Body of pancreas (tissue), 4 donors: ENCODE results near the gene KLF7.

ENCODE experiments used
- POLR2A ChIP-seq, 3 donors: fragments of 450-650 bp; IDR thresholded peaks; one replicate each; pipeline ENCODE4 v1.6.1; 2016; ENCODE audit warnings: antibody characterized with exemption in 3 of 3, mild to moderate bottlenecking in 2 of 3
- TF ChIP-seq, protein P1 (sequence below), 7 experiments: fragments of 450-650 bp in 4 of 7; fragments of 200-600 bp in 3 of 7; sonication (generic) in 3 of 7; IDR thresholded peaks; one replicate each; pipeline ENCODE4 v1.5.1; 2016 to 2019; ENCODE audit warnings: antibody characterized with exemption in 7 of 7

GRCh38 chr2:207095963-207096362 is 69.8 kb downstream of the KLF7 start:
- no peak for TF ChIP-seq POLR2A (IDR thresholded peaks at IDR 0.05)
- TF ChIP-seq, protein P1, sequence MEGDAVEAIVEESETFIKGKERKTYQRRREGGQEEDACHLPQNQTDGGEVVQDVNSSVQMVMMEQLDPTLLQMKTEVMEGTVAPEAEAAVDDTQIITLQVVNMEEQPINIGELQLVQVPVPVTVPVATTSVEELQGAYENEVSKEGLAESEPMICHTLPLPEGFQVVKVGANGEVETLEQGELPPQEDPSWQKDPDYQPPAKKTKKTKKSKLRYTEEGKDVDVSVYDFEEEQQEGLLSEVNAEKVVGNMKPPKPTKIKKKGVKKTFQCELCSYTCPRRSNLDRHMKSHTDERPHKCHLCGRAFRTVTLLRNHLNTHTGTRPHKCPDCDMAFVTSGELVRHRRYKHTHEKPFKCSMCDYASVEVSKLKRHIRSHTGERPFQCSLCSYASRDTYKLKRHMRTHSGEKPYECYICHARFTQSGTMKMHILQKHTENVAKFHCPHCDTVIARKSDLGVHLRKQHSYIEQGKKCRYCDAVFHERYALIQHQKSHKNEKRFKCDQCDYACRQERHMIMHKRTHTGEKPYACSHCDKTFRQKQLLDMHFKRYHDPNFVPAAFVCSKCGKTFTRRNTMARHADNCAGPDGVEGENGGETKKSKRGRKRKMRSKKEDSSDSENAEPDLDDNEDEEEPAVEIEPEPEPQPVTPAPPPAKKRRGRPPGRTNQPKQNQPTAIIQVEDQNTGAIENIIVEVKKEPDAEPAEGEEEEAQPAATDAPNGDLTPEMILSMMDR (IDR thresholded peaks at IDR 0.05) = no peak
